Neuronal stem cell (in vitro differentiated cells): ENCODE measurements around the gene GJA9.
A peak's percentile ranks its signal among the peaks of the same experiment; 100 is the strongest.

Experiments
- DNase-seq: peaks from one replicate; pipeline ENCODE4 v3.0.0-alpha.2; 2013; ENCODE audit warnings: low spot score
- H2AFZ ChIP-seq: one replicate; pipeline ENCODE4 v1.6.1; 2013; ENCODE audit warnings: mild to moderate bottlenecking, low read length, inconsistent platforms
- H2AK5ac ChIP-seq: 2 replicates; pipeline ENCODE4 v1.6.1; 2013; ENCODE audit warnings: low read depth, mild to moderate bottlenecking, inconsistent platforms, low read length, moderate library complexity, mixed read lengths
- H2BK120ac ChIP-seq: 2 replicates; pipeline ENCODE4 v1.6.1; 2013; ENCODE audit warnings: low read depth, mild to moderate bottlenecking, inconsistent platforms, low read length, moderate library complexity, mixed read lengths
- H2BK12ac ChIP-seq: one replicate; pipeline ENCODE4 v1.6.1; 2013; ENCODE audit warnings: low read length, inconsistent platforms
- H2BK15ac ChIP-seq: 2 replicates; pipeline ENCODE4 v1.6.1; 2013; ENCODE audit warnings: mild to moderate bottlenecking, low read length, inconsistent platforms, mixed read lengths
- H2BK5ac ChIP-seq: one replicate; pipeline ENCODE4 v1.6.1; 2013; ENCODE audit warnings: inconsistent platforms, mild to moderate bottlenecking, low read length, moderate library complexity
- H3K14ac ChIP-seq: one replicate; pipeline ENCODE4 v1.6.1; 2013; ENCODE audit warnings: low read length, inconsistent platforms
- H3K18ac ChIP-seq: 2 replicates; pipeline ENCODE4 v1.6.1; 2013; ENCODE audit warnings: low read length, inconsistent platforms
- H3K23ac ChIP-seq: 2 replicates; pipeline ENCODE4 v1.6.1; 2013; ENCODE audit warnings: low read depth, mild to moderate bottlenecking, mixed read lengths, low read length, inconsistent platforms; ENCODE audit not compliant: poor library complexity
- H3K27ac ChIP-seq: replicated peaks from 3 replicates; pipeline ENCODE4 v1.5.1; 2013; ENCODE audit warnings: low read length, inconsistent platforms
- H3K27me3 ChIP-seq, 3 experiments: 2 replicates each; pipeline ENCODE4 v1.6.1; 2013; ENCODE audit warnings: low read length in 3 of 3, mild to moderate bottlenecking in 2 of 3, inconsistent platforms in 1 of 3, low read depth in 1 of 3, mixed read lengths in 1 of 3, moderate library complexity in 1 of 3; ENCODE audit not compliant: control insufficient read depth in 3 of 3, insufficient read depth in 3 of 3
- H3K36me3 ChIP-seq, 2 donors: replicated peaks in 1 of 2; 2 replicates each; pipeline ENCODE4 v1.6.1; 2013; ENCODE audit warnings: low read length in 2 of 2; ENCODE audit not compliant: control insufficient read depth in 2 of 2, insufficient read depth in 2 of 2
- H3K4ac ChIP-seq: 2 replicates; pipeline ENCODE4 v1.6.1; 2013; ENCODE audit warnings: inconsistent platforms, mild to moderate bottlenecking, low read length, moderate library complexity
- H3K4me1 ChIP-seq, 2 donors: 1 replicate in 1 of 2; 2 replicates in 1 of 2; pipeline ENCODE4 v1.6.1; 2013; ENCODE audit warnings: low read length in 2 of 2, low read depth in 1 of 2; ENCODE audit not compliant: control insufficient read depth in 2 of 2, insufficient read depth in 1 of 2
- H3K4me2 ChIP-seq: one replicate; pipeline ENCODE4 v1.6.1; 2013; ENCODE audit warnings: mild to moderate bottlenecking, low read length, inconsistent platforms; ENCODE audit not compliant: insufficient read depth, poor library complexity, severe bottlenecking
- H3K4me3 ChIP-seq, 2 donors: 2 replicates each; pipeline ENCODE4 v1.5.1; 2013; ENCODE audit warnings: low read length in 2 of 2, mild to moderate bottlenecking in 2 of 2, inconsistent platforms in 1 of 2, moderate library complexity in 1 of 2
- H3K79me1 ChIP-seq: one replicate; pipeline ENCODE4 v1.6.1; 2013; ENCODE audit warnings: low read depth, mild to moderate bottlenecking, inconsistent platforms, low read length, moderate library complexity
- H3K9ac ChIP-seq: one replicate; pipeline ENCODE4 v1.6.1; 2013; ENCODE audit warnings: mild to moderate bottlenecking, low read depth, low read length, inconsistent platforms; ENCODE audit not compliant: poor library complexity
- H3K9me3 ChIP-seq, 2 donors: replicated peaks in 1 of 2; 2 replicates each; pipeline versions ENCODE3 to v1.6.1; 2013; ENCODE audit warnings: low read length in 2 of 2, mild to moderate bottlenecking in 2 of 2, inconsistent platforms in 1 of 2, low read depth in 1 of 2, mixed read lengths in 1 of 2, moderate library complexity in 1 of 2; ENCODE audit not compliant: control insufficient read depth in 2 of 2, insufficient read depth in 1 of 2
- H4K8ac ChIP-seq: one replicate; pipeline ENCODE4 v1.6.1; 2013; ENCODE audit warnings: low read depth, mild to moderate bottlenecking, inconsistent platforms, low read length, moderate library complexity
- H4K91ac ChIP-seq: one replicate; pipeline ENCODE4 v1.6.1; 2013; ENCODE audit warnings: low read length, low read depth, mild to moderate bottlenecking, inconsistent platforms; ENCODE audit not compliant: poor library complexity
- WGBS, 2 donors: extraction: QIAGEN DNeasy Blood & Tissue Kit; methylation state at CpG; one replicate each; pipeline ENCODE4 v1.1.7; 2013; ENCODE audit warnings: missing lambda C conversion rate in 2 of 2, mixed read lengths in 1 of 2; ENCODE audit not compliant: insufficient read length in 2 of 2, insufficient replicate concordance in 1 of 2; ENCODE audit errors: extremely low coverage in 2 of 2; 5-methylcytosine and 5-hydroxymethylcytosine counted together

GJA9 gene

DNA sequence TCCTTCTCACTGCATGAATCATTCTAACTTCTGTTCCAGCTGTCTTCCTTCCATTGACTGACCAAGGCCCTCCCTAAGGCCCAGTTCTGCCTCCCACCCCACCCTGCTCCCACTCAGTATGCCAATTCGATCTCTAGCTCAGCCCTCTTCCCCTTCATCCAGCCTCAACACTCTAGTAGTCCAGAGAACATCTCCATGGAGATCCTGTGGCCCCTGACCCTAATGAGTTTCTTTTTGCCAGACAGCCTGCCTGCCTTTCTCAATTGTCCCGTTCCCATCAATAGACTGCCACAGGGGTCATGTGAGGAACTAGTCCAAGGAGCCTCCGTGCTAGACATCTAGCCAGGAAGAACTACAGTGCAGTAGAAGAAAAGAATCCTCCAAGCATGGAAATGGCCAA lies 48.2 kb downstream of the GJA9 start:
- no peak overlapping the region for H3K27ac ChIP-seq
- H2BK15ac ChIP-seq, result no peak overlapping the region

DNA sequence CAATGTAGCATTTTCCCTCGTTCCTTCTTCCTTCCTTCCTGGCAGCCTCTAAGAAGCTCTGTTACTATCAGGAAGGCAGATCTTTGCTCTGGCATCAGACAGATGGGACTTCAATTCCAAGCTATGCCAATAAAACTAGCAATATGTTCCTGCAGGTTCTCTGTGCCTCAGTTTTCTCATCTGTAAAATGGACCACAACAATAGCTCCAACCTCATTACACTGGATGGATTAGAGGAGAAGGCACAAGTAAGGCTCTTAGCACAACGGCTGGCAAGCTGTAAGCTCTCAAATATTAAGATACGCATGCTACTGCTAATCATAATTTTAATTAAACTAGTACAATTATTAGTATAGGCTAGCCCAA lies 49.0 kb downstream of the GJA9 start:
- Histone ChIP-seq H2BK15ac (no peak overlapping the region), H2AFZ (no peak overlapping the region), H3K27ac (no peak overlapping the region), H3K79me1 (no peaks in the 10 kb centered on the region), H3K9ac (no peak overlapping the region), H3K9me3 (no peaks in the 10 kb centered on the region), H3K36me3 (peaks cover 0 to under 1% of the 10 kb centered on the region in 2 donors), H2BK12ac (no peak overlapping the region), H4K91ac (no peak overlapping the region), H3K4me3 (no peak overlapping the region), H3K4me1 (peaks cover 1 to 8% of the 10 kb centered on the region in 2 donors), H2BK120ac (no peak overlapping the region), H2BK5ac (no peak overlapping the region), H3K27me3 (peaks cover 0 to 18% (median 0%) of the 10 kb centered on the region in 3 experiments), H4K8ac (no peak overlapping the region), H3K4me2 (no peak overlapping the region), H3K23ac (no peak overlapping the region), H3K14ac (no peak overlapping the region), H3K4ac (no peak overlapping the region), H2AK5ac (no peak overlapping the region), H3K18ac (no peak overlapping the region)
- WGBS, 2 donors, result no CpG with 5 or more reads among the region's 3 CpGs
- no peak for DNase-seq

More for the DNA sequence above, 48.2 kb downstream of the GJA9 start:
- WGBS, 2 donors, result no CpG with 5 or more reads among the region's 3 CpGs
- H3K9me3 ChIP-seq, result no peaks in the 10 kb centered on the region
- peaks cover 1 to 8% of the 10 kb centered on the region in 2 donors for H3K4me1 ChIP-seq
- no peak overlapping the region for H2BK12ac ChIP-seq
- no peak overlapping the region for H3K9ac ChIP-seq
- H2BK120ac ChIP-seq, result no peak overlapping the region
- H3K27me3 ChIP-seq, result peaks cover 0 to 11% (median 0%) of the 10 kb centered on the region in 3 experiments
- no peak for DNase-seq
- H3K14ac ChIP-seq, result no peak overlapping the region
- no peaks in the 10 kb centered on the region for H3K79me1 ChIP-seq
- H3K36me3 ChIP-seq, result peaks cover 0 to 9% of the 10 kb centered on the region in 2 donors
- H2BK5ac ChIP-seq, result no peak overlapping the region
- H2AK5ac ChIP-seq, result no peak overlapping the region
- H3K4me2 ChIP-seq, result no peak overlapping the region
- H3K4me3 ChIP-seq, result no peak overlapping the region
- no peak overlapping the region for H3K18ac ChIP-seq
- no peak overlapping the region for H4K8ac ChIP-seq
- H4K91ac ChIP-seq, result no peak overlapping the region
- H3K23ac ChIP-seq, result no peak overlapping the region
- H3K4ac ChIP-seq, result no peak overlapping the region
- H2AFZ ChIP-seq, result peak overlapping the region; percentile 19

DNA sequence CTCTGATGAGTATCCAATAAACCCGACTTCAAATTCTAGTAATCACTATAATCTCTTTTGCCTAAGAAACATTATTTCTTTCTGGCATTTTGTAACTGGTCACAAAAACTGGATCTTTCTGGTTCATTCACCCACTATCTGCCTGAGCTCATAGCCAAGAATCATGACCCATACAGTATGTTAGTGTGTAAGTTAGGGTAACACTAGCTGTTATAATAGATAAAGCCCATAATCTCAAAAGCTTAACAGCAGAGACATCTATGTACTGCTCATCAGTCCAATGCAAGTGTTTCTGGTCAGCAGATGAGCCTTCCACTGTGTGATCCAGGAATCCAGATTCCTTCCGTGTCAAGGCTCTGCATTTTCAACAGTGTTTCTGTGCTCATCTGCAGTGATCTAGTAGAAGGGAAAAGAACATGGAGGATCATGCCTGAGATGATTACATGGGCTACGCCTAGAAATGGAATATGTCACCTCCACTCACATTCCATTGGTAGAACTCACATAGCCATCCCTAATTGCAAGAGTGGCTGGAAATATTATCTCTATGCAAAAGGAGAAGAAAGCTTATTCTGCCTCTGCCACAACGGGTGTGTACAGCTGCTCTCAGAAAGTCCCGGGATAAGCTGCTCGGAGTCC lies 49.5 kb downstream of the GJA9 start:
- no peaks in the 10 kb centered on the region for H3K36me3 ChIP-seq

DNA sequence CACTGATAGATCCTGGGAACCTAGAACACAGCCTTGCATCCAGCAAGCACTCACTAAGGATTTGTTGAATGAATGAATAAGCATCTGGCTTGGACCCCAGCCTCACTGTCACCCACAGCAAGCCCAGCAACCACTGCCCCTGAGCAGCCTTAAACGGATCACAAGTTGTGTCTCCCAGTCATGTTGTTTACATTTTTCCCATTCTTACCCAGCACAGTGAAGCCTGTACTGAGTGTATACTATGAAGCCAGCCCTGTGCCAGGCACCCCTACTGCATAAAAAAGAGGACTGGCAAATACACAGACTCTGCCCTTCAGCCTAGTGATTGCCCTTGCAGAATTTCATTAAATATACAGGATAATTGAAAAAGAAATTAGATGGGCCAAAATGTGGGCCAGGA lies 52.0 kb downstream of the GJA9 start:
- no peak for DNase-seq

More for the DNA sequence above, 49.5 kb downstream of the GJA9 start:
- WGBS, 2 donors, result no CpG with 5 or more reads among the region's 6 CpGs
- H2BK12ac ChIP-seq, result no peak overlapping the region
- H3K9me3 ChIP-seq, result no peaks in the 10 kb centered on the region
- no peak overlapping the region for H3K14ac ChIP-seq
- H4K91ac ChIP-seq, result no peak overlapping the region
- H3K4me2 ChIP-seq, result no peak overlapping the region
- H3K27me3 ChIP-seq, result peaks cover 0 to 18% (median 0%) of the 10 kb centered on the region in 3 experiments
- H3K23ac ChIP-seq, result no peak overlapping the region
- no peak overlapping the region for H2AFZ ChIP-seq
- H3K4ac ChIP-seq, result no peak overlapping the region
- no peak for DNase-seq
- no peak overlapping the region for H3K4me3 ChIP-seq
- H3K4me1 ChIP-seq, result peaks cover 1 to 8% of the 10 kb centered on the region in 2 donors
- H3K27ac ChIP-seq, result no peak overlapping the region
- H3K9ac ChIP-seq, result no peak overlapping the region
- H2AK5ac ChIP-seq, result no peak overlapping the region
- H3K79me1 ChIP-seq, result no peaks in the 10 kb centered on the region
- H3K18ac ChIP-seq, result no peak overlapping the region
- H2BK5ac ChIP-seq, result no peak overlapping the region
- H2BK120ac ChIP-seq, result no peak overlapping the region
- no peak overlapping the region for H4K8ac ChIP-seq
- no peak overlapping the region for H2BK15ac ChIP-seq

More for the DNA sequence above, 52.0 kb downstream of the GJA9 start:
- H3K27ac ChIP-seq, result no peak overlapping the region
- H3K9me3 ChIP-seq, result no peaks in the 10 kb centered on the region
- no peak overlapping the region for H2AK5ac ChIP-seq
- H2BK15ac ChIP-seq, result no peak overlapping the region
- H3K79me1 ChIP-seq, result no peaks in the 10 kb centered on the region
- H3K27me3 ChIP-seq, result peaks cover 0 to 38% (median 0%) of the 10 kb centered on the region in 3 experiments
- no peak overlapping the region for H2BK12ac ChIP-seq
- H3K23ac ChIP-seq, result no peak overlapping the region
- no peak overlapping the region for H3K9ac ChIP-seq
- H3K14ac ChIP-seq, result no peak overlapping the region
- H3K4ac ChIP-seq, result no peak overlapping the region
- H2BK120ac ChIP-seq, result no peak overlapping the region
- peaks cover 1 to 8% of the 10 kb centered on the region in 2 donors for H3K4me1 ChIP-seq
- H3K18ac ChIP-seq, result no peak overlapping the region
- H3K36me3 ChIP-seq, result no peaks in the 10 kb centered on the region
- no peak overlapping the region for H2AFZ ChIP-seq
- H2BK5ac ChIP-seq, result no peak overlapping the region
- H4K8ac ChIP-seq, result no peak overlapping the region
- H4K91ac ChIP-seq, result no peak overlapping the region
- no CpG with 5 or more reads among the region's 1 CpG for WGBS, 2 donors
- H3K4me3 ChIP-seq, result no peak overlapping the region
- H3K4me2 ChIP-seq, result no peak overlapping the region
